Activated naive CD4-positive, alpha-beta T cell treated with anti-CD3 and anti-CD28 coated beads, Interleukin-2, amount 10 ng/mL, durations not matched to agents 7 days and 5 days (primary cell): ENCODE data around the gene PDZD4.
"Not testable (repeated sequence)": the region's sequence is repeated elsewhere in the genome, so short reads cannot be mapped to it uniquely, and the experiment has no call there.

Source experiments
- CTCF ChIA-PET: fragments of 350-600 bp; sonication (Branson Sonifier 250); formaldehyde crosslinking; loops from one replicate; lab custom pipeline; 2021; ENCODE audit warnings: antibody characterized with exemption; lab: Charles Lee
- DNase-seq: peaks from one replicate; pipeline ENCODE4 v3.0.0-alpha.2; 2020
- H3K27ac Mint-ChIP-seq: one replicate; pipeline ENCODE4 v1.8.0; 2021; ENCODE audit warnings: mild to moderate bottlenecking, moderate library complexity, mixed read lengths
- H3K27me3 Mint-ChIP-seq: one replicate; pipeline ENCODE4 v1.8.0; 2021; ENCODE audit warnings: mild to moderate bottlenecking, mixed read lengths
- H3K36me3 Mint-ChIP-seq: one replicate; pipeline ENCODE4 v1.8.0; 2021; ENCODE audit warnings: mixed read lengths
- H3K4me1 Mint-ChIP-seq: one replicate; pipeline ENCODE4 v1.8.0; 2021; ENCODE audit warnings: mixed read lengths
- H3K4me3 Mint-ChIP-seq: one replicate; pipeline ENCODE4 v1.8.0; 2021; ENCODE audit warnings: mild to moderate bottlenecking, moderate library complexity, mixed read lengths
- H3K9me3 Mint-ChIP-seq: one replicate; pipeline ENCODE4 v1.8.0; 2021; ENCODE audit warnings: mixed read lengths

The PDZD4 gene

GRCh38 chrX:153830640-153831428, 490 bp upstream of the PDZD4 start:
- Mint-ChIP-seq H3K36me3 (no peaks in the 10 kb centered on the region), H3K27me3 (peaks cover 65% of the 10 kb centered on the region), H3K27ac (no peak overlapping the region), H3K4me1 (peaks cover 17% of the 10 kb centered on the region), H3K9me3 (no peaks in the 10 kb centered on the region), H3K4me3 (peak overlapping the region; percentile 26)
- no peak for DNase-seq
- CTCF ChIA-PET, result no interaction called here

GRCh38 chrX:153829549-153829798, 870 bp downstream of the PDZD4 start:
- Mint-ChIP-seq H3K27ac (no peak overlapping the region), H3K27me3 (peaks cover 73% of the 10 kb centered on the region), H3K9me3 (no peaks in the 10 kb centered on the region), H3K4me1 (peaks cover 17% of the 10 kb centered on the region), H3K36me3 (no peaks in the 10 kb centered on the region), H3K4me3 (no peak overlapping the region)
- CTCF ChIA-PET, result no interaction called here
- DNase-seq, result no peak

GRCh38 chrX:153828723-153829548, 1.4 kb downstream of the PDZD4 start:
- no peak overlapping the region for H3K27ac Mint-ChIP-seq
- H3K36me3 Mint-ChIP-seq, result no peaks in the 10 kb centered on the region
- H3K4me1 Mint-ChIP-seq, result peaks cover 18% of the 10 kb centered on the region
- CTCF ChIA-PET, result no interaction called here
- H3K27me3 Mint-ChIP-seq, result peaks cover 79% of the 10 kb centered on the region
- H3K9me3 Mint-ChIP-seq, result no peaks in the 10 kb centered on the region
- no peak overlapping the region for H3K4me3 Mint-ChIP-seq
- DNase-seq, result no peak

- no peak for DNase-seq
- CTCF ChIA-PET, result no interaction called here
- Mint-ChIP-seq H3K36me3 (no peaks in the 10 kb centered on the region), H3K9me3 (no peaks in the 10 kb centered on the region), H3K4me3 (no peak overlapping the region), H3K4me1 (peaks cover 23% of the 10 kb centered on the region), H3K27ac (no peak overlapping the region), H3K27me3 (peaks cover 79% of the 10 kb centered on the region)
Measured at GRCh38 chrX:153828308-153828707, 2.0 kb downstream of the PDZD4 start.

- H3K9me3 Mint-ChIP-seq, result no peaks in the 10 kb centered on the region
- H3K4me1 Mint-ChIP-seq, result peaks cover 23% of the 10 kb centered on the region
- H3K27me3 Mint-ChIP-seq, result peaks cover 75% of the 10 kb centered on the region
- H3K4me3 Mint-ChIP-seq, result no peak overlapping the region
- no peak for DNase-seq
- no peak overlapping the region for H3K27ac Mint-ChIP-seq
- H3K36me3 Mint-ChIP-seq, result no peaks in the 10 kb centered on the region
- CTCF ChIA-PET, result no interaction called here
Measured at GRCh38 chrX:153827903-153828302, 2.4 kb downstream of the PDZD4 start.

GRCh38 chrX:153827016-153827415, 3.3 kb downstream of the PDZD4 start:
- Mint-ChIP-seq H3K4me3 (no peak overlapping the region), H3K4me1 (peaks cover 31% of the 10 kb centered on the region), H3K27me3 (peaks cover 66% of the 10 kb centered on the region), H3K36me3 (no peaks in the 10 kb centered on the region), H3K27ac (no peak overlapping the region), H3K9me3 (no peaks in the 10 kb centered on the region)
- CTCF ChIA-PET, result no interaction called here
- DNase-seq, result no peak

- peaks cover 45% of the 10 kb centered on the region for H3K4me1 Mint-ChIP-seq
- H3K27me3 Mint-ChIP-seq, result peaks cover 53% of the 10 kb centered on the region
- no peak for DNase-seq
- no peak overlapping the region for H3K4me3 Mint-ChIP-seq
- no peaks in the 10 kb centered on the region for H3K9me3 Mint-ChIP-seq
- CTCF ChIA-PET, result no interaction called here
- no peak overlapping the region for H3K27ac Mint-ChIP-seq
- H3K36me3 Mint-ChIP-seq, result no peaks in the 10 kb centered on the region
Measured at GRCh38 chrX:153825042-153825441, 5.3 kb downstream of the PDZD4 start.

GRCh38 chrX:153824348-153824747, 6.0 kb downstream of the PDZD4 start:
- Mint-ChIP-seq H3K4me3 (no peak overlapping the region), H3K27me3 (peaks cover 52% of the 10 kb centered on the region), H3K9me3 (no peaks in the 10 kb centered on the region), H3K36me3 (no peaks in the 10 kb centered on the region), H3K27ac (no peak overlapping the region), H3K4me1 (peaks cover 48% of the 10 kb centered on the region)
- CTCF ChIA-PET, result no interaction called here
- no peak for DNase-seq

- H3K4me1 Mint-ChIP-seq, result peaks cover 57% of the 10 kb centered on the region
- H3K36me3 Mint-ChIP-seq, result no peaks in the 10 kb centered on the region
Measured at GRCh38 chrX:153821066-153821465, 9.3 kb downstream of the PDZD4 start.

GRCh38 chrX:153820601-153821000, 9.7 kb downstream of the PDZD4 start:
- H3K4me3 Mint-ChIP-seq, result no peak overlapping the region

More at GRCh38 chrX:153821066-153821465, 9.3 kb downstream of the PDZD4 start:
- H3K9me3 Mint-ChIP-seq, result no peaks in the 10 kb centered on the region
- CTCF ChIA-PET, result no interaction called here
- peaks cover 45% of the 10 kb centered on the region for H3K27me3 Mint-ChIP-seq
- no peak for DNase-seq
- H3K27ac Mint-ChIP-seq, result no peak overlapping the region
- H3K4me3 Mint-ChIP-seq, result no peak overlapping the region

GRCh38 chrX:153819384-153820040, 10.8 kb downstream of the PDZD4 start:
- no peaks in the 10 kb centered on the region for H3K9me3 Mint-ChIP-seq
- no peak overlapping the region for H3K4me3 Mint-ChIP-seq
- peaks cover 37% of the 10 kb centered on the region for H3K27me3 Mint-ChIP-seq
- H3K4me1 Mint-ChIP-seq, result peaks cover 64% of the 10 kb centered on the region
- DNase-seq, result no peak
- H3K36me3 Mint-ChIP-seq, result no peaks in the 10 kb centered on the region
- no peak overlapping the region for H3K27ac Mint-ChIP-seq
- CTCF ChIA-PET, result no interaction called here

More at GRCh38 chrX:153820601-153821000, 9.7 kb downstream of the PDZD4 start:
- no peak overlapping the region for H3K27ac Mint-ChIP-seq
- DNase-seq, result no peak
- H3K36me3 Mint-ChIP-seq, result no peaks in the 10 kb centered on the region
- no peaks in the 10 kb centered on the region for H3K9me3 Mint-ChIP-seq
- peaks cover 40% of the 10 kb centered on the region for H3K27me3 Mint-ChIP-seq
- CTCF ChIA-PET, result no interaction called here
- peaks cover 57% of the 10 kb centered on the region for H3K4me1 Mint-ChIP-seq

GRCh38 chrX:153818571-153819383, 11.6 kb downstream of the PDZD4 start:
- no peaks in the 10 kb centered on the region for H3K9me3 Mint-ChIP-seq
- H3K4me1 Mint-ChIP-seq, result peaks cover 63% of the 10 kb centered on the region
- CTCF ChIA-PET, result no interaction called here
- DNase-seq, result peak; percentile 67
- no peak overlapping the region for H3K27ac Mint-ChIP-seq
- peak overlapping the region; percentile 53 for H3K4me3 Mint-ChIP-seq
- H3K36me3 Mint-ChIP-seq, result no peaks in the 10 kb centered on the region
- H3K27me3 Mint-ChIP-seq, result peaks cover 31% of the 10 kb centered on the region

- H3K36me3 Mint-ChIP-seq, H3K4me3 Mint-ChIP-seq, H3K27ac Mint-ChIP-seq, H3K9me3 Mint-ChIP-seq, DNase-seq: not testable (repeated sequence)
- Mint-ChIP-seq H3K4me1 (peaks cover 60% of the 10 kb centered on the region), H3K27me3 (peaks cover 36% of the 10 kb centered on the region)
- CTCF ChIA-PET, result interaction anchor here (1.9 kb wide), 1 partner anchor 9 kb away, joined by 4 read pairs; no protein-coding TSS in a partner anchor
Measured at GRCh38 chrX:153818064-153818463, 12.3 kb downstream of the PDZD4 start.
